Esophagus muscularis mucosa (tissue), 4 donors: ENCODE measurements around the gene IP6K3. TPM values are rescaled to one million over a fixed set of nuclear protein-coding genes. Genes with fewer than 3 reads are reported as not detected.

Experiments used
- DNase-seq: peaks from one replicate; pipeline ENCODE4 v3.0.0-alpha.2; 2017; ENCODE audit errors: extremely low spot score
- H3K27ac ChIP-seq, 4 donors: fragments of 200-600 bp; sonication (generic); replicated peaks in 1 of 4; 1 replicate in 3 of 4; 2 replicates in 1 of 4; pipeline ENCODE4 v1.5.1; 2016 to 2019; ENCODE audit warnings: mild to moderate bottlenecking in 1 of 4
- H3K27me3 ChIP-seq, 4 donors: fragments of 200-600 bp; sonication (generic); one replicate each; pipeline versions ENCODE4 v1.5.1 to v1.6.0; 2016 to 2019
- H3K36me3 ChIP-seq, 4 donors: fragments of 200-600 bp; sonication (generic); one replicate each; pipeline ENCODE4 v1.5.1; 2016 to 2019
- H3K4me1 ChIP-seq, 4 donors: fragments of 200-600 bp; sonication (generic); one replicate each; pipeline ENCODE4 v1.5.1; 2016 to 2019
- H3K4me3 ChIP-seq, 4 donors: fragments of 200-600 bp; sonication (generic); 1 replicate in 2 of 4; 2 replicates in 2 of 4; pipeline ENCODE4 v1.5.1; 2016 to 2019; ENCODE audit warnings: mild to moderate bottlenecking in 4 of 4, moderate library complexity in 1 of 4
- H3K9me3 ChIP-seq, 4 donors: fragments of 200-600 bp; sonication (generic); 1 replicate in 3 of 4; 2 replicates in 1 of 4; pipeline ENCODE4 v1.5.1; 2016 to 2019
- EP300 ChIP-seq: sonication (generic); formaldehyde crosslinking; IDR thresholded peaks from one replicate; pipeline ENCODE4 v1.6.1; 2017; ENCODE audit warnings: antibody characterized with exemption
- POLR2A ChIP-seq: fragments of 450-650 bp; IDR thresholded peaks from one replicate; pipeline ENCODE4 v1.6.1; 2017; ENCODE audit warnings: antibody characterized with exemption, moderate library complexity, mild to moderate bottlenecking, low read depth
- POLR2AphosphoS5 ChIP-seq, 2 donors: sonication (generic); formaldehyde crosslinking; IDR thresholded peaks; one replicate each; pipeline ENCODE4 v1.6.1; 2017; ENCODE audit warnings: antibody characterized with exemption in 2 of 2
- WGBS: methylation state at CpG from one replicate; pipeline ENCODE4 v1.1.5; 2018; 5-methylcytosine and 5-hydroxymethylcytosine counted together
- intact Hi-C: fragments of 100-400 bp; cut with DNase I; formaldehyde crosslinking; loops from one replicate; pipeline ENCODE4 v1.15.1; 2023
- total RNA-seq, 4 donors: library from RNA; depleted of rRNA; stranded (reverse); fragments of >200 nt; gene quantifications; one replicate each; pipeline versions ENCODE4 v1.1.0 to v1.2.1, GENCODE V29; 2016
- TF ChIP-seq, protein P1 (sequence below), 3 experiments: fragments of 200-600 bp in 2 of 3; fragments of 450-650 bp in 1 of 3; sonication (generic) in 2 of 3; IDR thresholded peaks; one replicate each; pipeline ENCODE4 v1.5.1; 2017 to 2019; ENCODE audit warnings: antibody characterized with exemption in 3 of 3, mild to moderate bottlenecking in 2 of 3, moderate library complexity in 1 of 3

IP6K3 gene
- total RNA-seq, 4 donors from 2014 or later: 1.2 to 2.8 (median 1.7) TPM

DNA sequence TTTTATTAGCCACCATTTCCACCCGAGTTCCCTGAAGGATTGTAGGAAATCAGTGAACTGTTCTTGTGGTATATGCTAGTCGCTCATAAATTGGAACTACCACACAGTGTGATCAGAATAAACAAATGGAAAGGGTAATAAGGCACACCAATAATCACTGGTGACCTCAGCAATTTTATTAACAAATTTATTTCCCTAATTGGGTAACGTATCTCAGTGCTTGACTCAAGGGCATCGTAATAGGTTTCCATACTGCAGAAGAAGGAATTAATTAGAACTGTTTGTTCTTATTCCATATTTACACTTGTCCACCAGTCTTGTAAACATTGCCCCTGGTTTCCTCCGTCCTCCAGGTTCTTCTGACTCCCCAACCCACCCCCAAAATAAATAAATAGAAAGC is 25.2 kb downstream of the IP6K3 start:
- Histone ChIP-seq H3K9me3 (no peaks in the 10 kb centered on the region), H3K4me3 (no peak overlapping the region), H3K4me1 (peaks cover 4 to 14% (median 11%) of the 10 kb centered on the region in 4 donors), H3K27me3 (peaks cover 0 to 6% (median 0%) of the 10 kb centered on the region in 4 donors), H3K36me3 (peaks cover 0 to 27% (median 0%) of the 10 kb centered on the region in 4 donors), H3K27ac (no peak overlapping the region)
- WGBS: 67% methylated on average over 5 of the region's 5 CpGs
- intact Hi-C loops: no loop called here
- no peak for TF ChIP-seq EP300
- no peak for TF ChIP-seq POLR2AphosphoS5 (IDR thresholded peaks at IDR 0.05)
- no peak for TF ChIP-seq POLR2A
- TF ChIP-seq, protein P1, sequence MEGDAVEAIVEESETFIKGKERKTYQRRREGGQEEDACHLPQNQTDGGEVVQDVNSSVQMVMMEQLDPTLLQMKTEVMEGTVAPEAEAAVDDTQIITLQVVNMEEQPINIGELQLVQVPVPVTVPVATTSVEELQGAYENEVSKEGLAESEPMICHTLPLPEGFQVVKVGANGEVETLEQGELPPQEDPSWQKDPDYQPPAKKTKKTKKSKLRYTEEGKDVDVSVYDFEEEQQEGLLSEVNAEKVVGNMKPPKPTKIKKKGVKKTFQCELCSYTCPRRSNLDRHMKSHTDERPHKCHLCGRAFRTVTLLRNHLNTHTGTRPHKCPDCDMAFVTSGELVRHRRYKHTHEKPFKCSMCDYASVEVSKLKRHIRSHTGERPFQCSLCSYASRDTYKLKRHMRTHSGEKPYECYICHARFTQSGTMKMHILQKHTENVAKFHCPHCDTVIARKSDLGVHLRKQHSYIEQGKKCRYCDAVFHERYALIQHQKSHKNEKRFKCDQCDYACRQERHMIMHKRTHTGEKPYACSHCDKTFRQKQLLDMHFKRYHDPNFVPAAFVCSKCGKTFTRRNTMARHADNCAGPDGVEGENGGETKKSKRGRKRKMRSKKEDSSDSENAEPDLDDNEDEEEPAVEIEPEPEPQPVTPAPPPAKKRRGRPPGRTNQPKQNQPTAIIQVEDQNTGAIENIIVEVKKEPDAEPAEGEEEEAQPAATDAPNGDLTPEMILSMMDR (IDR thresholded peaks at IDR 0.05): no peak
- DNase-seq: no peak

DNA sequence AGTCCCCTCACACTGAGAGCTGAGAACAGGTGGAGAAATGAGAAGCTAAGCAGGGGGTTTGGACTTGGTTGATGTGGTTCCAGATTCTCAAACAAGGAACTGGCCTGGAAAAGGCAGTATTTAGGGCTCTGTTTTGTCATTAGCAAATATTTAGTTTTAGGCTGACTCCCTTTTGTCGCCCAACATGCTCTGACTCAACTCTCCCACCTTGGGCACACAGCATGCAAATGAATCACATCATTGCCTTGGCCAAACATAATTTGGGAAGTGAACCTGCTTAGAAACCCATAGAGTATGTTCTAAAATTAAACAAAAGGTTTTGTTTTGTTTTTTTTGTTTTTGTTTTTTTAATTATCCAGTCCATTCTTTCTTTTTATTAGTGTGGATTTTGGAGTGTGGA is 25.7 kb downstream of the IP6K3 start:
- no peak for DNase-seq
- peaks cover 4 to 14% (median 11%) of the 10 kb centered on the region in 4 donors for H3K4me1 ChIP-seq
- H3K27me3 ChIP-seq: peaks cover 0 to 6% (median 0%) of the 10 kb centered on the region in 4 donors
- no peak overlapping the region for H3K4me3 ChIP-seq
- intact Hi-C loops: no loop called here
- WGBS: 87% methylated on average over 1 of the region's 1 CpG
- TF ChIP-seq, protein P1 (IDR thresholded peaks at IDR 0.05): no peak
- TF ChIP-seq POLR2A (no peak), EP300 (no peak), POLR2AphosphoS5 (IDR thresholded peaks at IDR 0.05) (no peak)
- H3K36me3 ChIP-seq: peaks cover 0 to 22% (median 0%) of the 10 kb centered on the region in 4 donors
- H3K9me3 ChIP-seq: no peaks in the 10 kb centered on the region
- no peak overlapping the region for H3K27ac ChIP-seq

DNA sequence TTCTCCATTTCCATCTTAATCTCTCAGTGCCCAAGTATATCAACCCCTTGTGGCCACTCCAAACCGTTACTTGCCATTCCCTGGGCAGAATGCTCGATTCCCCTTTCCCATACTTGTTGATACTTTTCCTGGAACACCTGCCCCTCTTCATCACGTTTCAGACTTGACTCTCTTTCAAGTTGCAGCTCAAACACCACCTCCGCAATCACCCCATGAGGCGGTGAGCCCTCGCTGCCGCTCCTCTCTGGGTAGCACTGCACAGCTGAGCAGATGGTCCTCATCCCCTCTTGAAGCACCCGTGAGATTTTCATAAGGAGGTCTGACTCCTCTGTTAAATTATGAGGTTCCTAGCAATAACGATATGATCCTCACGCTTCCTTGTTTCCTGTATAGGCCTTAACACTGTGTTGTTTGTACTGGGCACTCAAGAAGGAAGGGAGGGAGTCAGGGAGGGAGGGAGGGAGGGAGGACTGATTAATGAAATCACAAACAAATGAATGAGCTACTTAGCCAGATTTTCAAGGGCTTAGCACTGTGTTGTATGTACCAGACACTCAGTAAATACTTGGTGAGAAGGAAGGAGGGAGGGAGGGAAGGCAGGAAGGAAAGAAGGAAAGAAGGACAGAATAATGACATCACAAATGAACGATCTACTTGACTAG is 27.2 kb downstream of the IP6K3 start:
- TF ChIP-seq POLR2A: no peak
- TF ChIP-seq, protein P1 (IDR thresholded peaks at IDR 0.05): no peak
- TF ChIP-seq EP300: no peak
- WGBS: 68% methylated on average over 11 of the region's 11 CpGs

DNA sequence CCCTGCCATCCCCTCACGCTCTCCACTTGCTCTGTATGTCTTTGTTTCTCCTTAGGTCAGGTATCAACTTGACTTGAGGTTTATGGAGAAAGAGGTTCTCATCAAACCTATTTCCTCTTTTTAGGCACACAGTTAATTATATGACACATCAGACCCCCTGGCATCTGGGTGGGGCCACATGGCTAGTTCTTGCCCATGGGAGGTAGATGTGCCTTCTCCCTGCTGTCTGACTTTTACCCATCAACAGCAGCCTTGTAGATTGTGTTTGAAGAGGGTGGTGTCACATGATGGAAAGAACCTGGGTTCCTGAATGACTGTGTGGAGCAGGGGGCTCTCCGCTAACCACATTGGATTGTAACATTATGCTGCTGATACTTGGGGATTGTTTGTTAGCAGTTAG is 28.0 kb downstream of the IP6K3 start:
- Histone ChIP-seq H3K27ac (peak overlapping the region in 1 of 4 donors; percentile 40), H3K4me3 (no peak overlapping the region), H3K27me3 (peaks cover 0 to 2% (median 0%) of the 10 kb centered on the region in 4 donors), H3K4me1 (peaks cover 4 to 14% (median 11%) of the 10 kb centered on the region in 4 donors), H3K9me3 (no peaks in the 10 kb centered on the region), H3K36me3 (peaks cover 0 to 18% (median 0%) of the 10 kb centered on the region in 4 donors)
- intact Hi-C loops: no loop called here
- TF ChIP-seq POLR2A (no peak), EP300 (no peak), POLR2AphosphoS5 (IDR thresholded peaks at IDR 0.05) (no peak)
- TF ChIP-seq, protein P1 (IDR thresholded peaks at IDR 0.05): no peak
- no peak for DNase-seq
- 93% methylated on average over 2 of the region's 2 CpGs for WGBS

More for the DNA sequence above, 27.2 kb downstream of the IP6K3 start:
- intact Hi-C loops: no loop called here
- Histone ChIP-seq H3K27ac (no peak overlapping the region), H3K4me3 (no peak overlapping the region), H3K9me3 (no peaks in the 10 kb centered on the region), H3K4me1 (peaks cover 4 to 14% (median 11%) of the 10 kb centered on the region in 4 donors), H3K36me3 (peaks cover 0 to 18% (median 0%) of the 10 kb centered on the region in 4 donors), H3K27me3 (peaks cover 0 to 6% (median 0%) of the 10 kb centered on the region in 4 donors)
- DNase-seq: no peak
